Measurements from ENCODE around the gene GALC. TPM values are rescaled to one million over a fixed set of nuclear protein-coding genes. Genes with fewer than 3 reads are reported as not detected.

GALC gene
- total and polyA plus RNA-seq, 9 of the 15 experiments (the other 6 are each of a cell fraction or from before 2014, with no cell fraction given): 1.6 to 15.0 (median 7.3) TPM

DNA sequence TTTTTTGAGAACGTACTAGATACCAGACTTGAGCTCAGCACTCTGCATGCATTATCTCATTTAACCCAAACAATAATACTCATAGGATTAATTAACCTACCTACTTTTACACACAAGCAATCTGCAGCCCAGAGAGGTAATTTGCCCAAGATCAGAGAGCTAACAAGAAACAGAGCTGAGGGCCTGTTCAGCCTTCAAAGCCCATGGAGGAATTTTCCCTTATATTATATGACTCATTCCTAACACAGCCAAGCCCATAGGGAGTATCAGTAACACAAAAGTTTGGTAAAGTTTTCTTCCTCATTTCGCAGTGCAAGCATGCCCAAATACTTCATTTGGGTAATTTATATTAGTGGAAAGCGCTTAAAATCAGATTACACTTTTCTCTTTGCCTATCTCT is 94.7 kb downstream of the GALC start (continued):
- TF ChIP-seq CTCFL (IDR thresholded peaks at IDR 0.05; ENCODE audit: borderline replicate concordance, insufficient read depth, low read depth, low read length, poor library complexity, severe bottlenecking) (no peak), XRCC4 (IDR thresholded peaks at IDR 0.05; ENCODE audit: extremely low read depth, insufficient read depth, insufficient read length) (no peak), ZNF253 (CRISPR knock-in tag; conservative IDR thresholded peaks at IDR 0.05) (no peak), RBM14 (IDR thresholded peaks at IDR 0.05; ENCODE audit: borderline replicate concordance, insufficient read depth, low read depth, low read length) (no peak), THRAP3 (IDR thresholded peaks at IDR 0.05; ENCODE audit: borderline replicate concordance) (no peak), MAFK (IDR thresholded peaks at IDR 0.05; ENCODE audit: low read length) (no peak), CBX1 (IDR thresholded peaks at IDR 0.05; ENCODE audit: low read depth) (no peak), DLX4 (CRISPR knock-in tag; IDR thresholded peaks at IDR 0.05) (no peak)
